Calu3 (cell line): ENCODE results near the gene KLHL42. TPM values are rescaled to one million over a fixed set of nuclear protein-coding genes. Genes with fewer than 3 reads are reported as not detected.
"Not testable (repeated sequence)": the region's sequence is repeated elsewhere in the genome, so short reads cannot be mapped to it uniquely, and the experiment has no call there.

Experiments used
- BruUV-seq: library from RNA; stranded (reverse); fragments of 400-500 nt; replicated peaks from 2 replicates; lab custom pipeline; 2021; lab: Mats Ljungman, UMichigan
- CTCF ChIA-PET: fragments of 300-600 bp; sonication (Branson Sonifier 250); formaldehyde crosslinking; loops from one replicate; lab custom pipeline; 2022; ENCODE audit warnings: antibody characterized with exemption; lab: Charles Lee
- DNase-seq: peaks from one replicate; pipeline ENCODE4 v3.0.0; 2022
- H3K27ac Mint-ChIP-seq: one replicate; pipeline ENCODE4 v1.8.0; 2022; ENCODE audit warnings: mixed read lengths; ENCODE audit not compliant: unreplicated experiment
- H3K27me3 Mint-ChIP-seq: one replicate; pipeline ENCODE4 v1.8.0; 2022; ENCODE audit warnings: mixed read lengths; ENCODE audit not compliant: unreplicated experiment
- H3K36me3 Mint-ChIP-seq: one replicate; pipeline ENCODE4 v1.8.0; 2022; ENCODE audit warnings: mild to moderate bottlenecking, moderate library complexity, mixed read lengths; ENCODE audit not compliant: insufficient read depth, unreplicated experiment
- H3K4me1 Mint-ChIP-seq: one replicate; pipeline ENCODE4 v1.8.0; 2022; ENCODE audit warnings: mild to moderate bottlenecking, low read depth, mixed read lengths; ENCODE audit not compliant: unreplicated experiment
- H3K4me3 Mint-ChIP-seq: one replicate; pipeline ENCODE4 v1.8.0; 2022; ENCODE audit warnings: mild to moderate bottlenecking, low read depth, moderate library complexity, mixed read lengths; ENCODE audit not compliant: unreplicated experiment
- H3K9me3 Mint-ChIP-seq: one replicate; pipeline ENCODE4 v1.8.0; 2022; ENCODE audit warnings: low read depth, mixed read lengths; ENCODE audit not compliant: unreplicated experiment
- CTCF ChIP-seq: fragments of 200-600 bp; IDR thresholded peaks from one replicate; pipeline ENCODE4 v1.8.0; 2022; ENCODE audit warnings: antibody characterized with exemption; ENCODE audit not compliant: unreplicated experiment
- intact Hi-C: fragments of 100-400 bp; cut with micrococcal nuclease; formaldehyde crosslinking; loops from one replicate; pipeline ENCODE4 v1.10.0; 2022; ENCODE audit not compliant: unreplicated experiment
- total RNA-seq: library from RNA; stranded (reverse); gene quantifications from 2 replicates; pipeline ENCODE4 v1.2.3, GENCODE V29; 2022

The KLHL42 gene
- total RNA-seq, 1 experiment from 2014 or later: 18.5 TPM

DNA sequence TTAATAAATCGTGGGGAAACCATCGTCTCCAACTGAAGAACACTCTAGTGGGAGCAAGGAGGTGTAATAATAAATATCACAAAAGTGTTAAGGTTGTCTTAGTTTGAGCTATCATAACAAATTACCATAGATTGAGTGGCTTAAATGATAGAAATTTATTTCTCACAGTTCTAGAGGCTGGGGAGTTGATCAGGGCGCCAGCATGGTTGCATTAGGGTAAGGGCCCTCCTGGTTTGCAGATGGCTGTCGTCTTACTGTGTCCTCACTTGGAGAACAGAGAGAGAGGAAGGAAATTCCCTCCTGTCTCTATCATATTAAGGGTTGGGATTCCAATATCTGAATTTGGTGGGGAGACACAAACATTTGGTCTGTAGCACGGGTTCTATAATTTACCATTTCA, 36.4 kb upstream of the KLHL42 start:
- Mint-ChIP-seq H3K27ac (no peak overlapping the region), H3K27me3 (no peaks in the 10 kb centered on the region), H3K9me3 (no peaks in the 10 kb centered on the region), H3K36me3 (peaks cover 17% of the 10 kb centered on the region), H3K4me3 (no peak overlapping the region), H3K4me1 (peaks cover 24% of the 10 kb centered on the region)
- CTCF ChIA-PET: no interaction called here
- no TSS peak for BruUV-seq
- no peak for DNase-seq
- no peak for TF ChIP-seq CTCF
- intact Hi-C loops: no loop called here

DNA sequence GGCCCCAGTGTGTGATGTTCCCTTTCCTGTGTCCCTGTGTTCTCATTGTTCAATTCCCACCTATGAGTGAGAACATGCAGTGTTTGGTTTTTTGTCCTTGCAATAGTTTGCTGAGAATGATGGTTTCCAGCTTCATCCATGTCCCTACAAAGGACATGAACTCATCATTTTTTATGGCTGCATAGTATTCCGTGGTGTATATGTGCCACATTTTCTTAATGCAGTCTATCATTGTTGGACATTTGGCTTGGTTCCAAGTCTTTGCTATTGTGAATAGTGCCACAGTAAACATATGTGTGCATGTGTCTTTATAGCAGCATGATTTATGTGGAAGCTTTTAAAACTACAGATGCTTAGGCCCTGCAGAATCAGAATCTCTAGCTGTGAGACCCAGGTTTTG, 34.3 kb upstream of the KLHL42 start:
- H3K27me3 Mint-ChIP-seq, H3K9me3 Mint-ChIP-seq, DNase-seq, H3K36me3 Mint-ChIP-seq, BruUV-seq, CTCF ChIA-PET, H3K27ac Mint-ChIP-seq, H3K4me3 Mint-ChIP-seq: not testable (repeated sequence)
- H3K4me1 Mint-ChIP-seq: peaks cover 28% of the 10 kb centered on the region
- intact Hi-C loops: loop anchor here (5.0 kb wide), 2 partner anchors 77 to 1212 kb away; no protein-coding TSS in a partner anchor

GRCh38 chr12:27747111-27747820, 32.8 kb upstream of the KLHL42 start:
- Mint-ChIP-seq H3K27me3 (no peaks in the 10 kb centered on the region), H3K27ac (peak overlapping the region; percentile 39), H3K4me1 (peaks cover 40% of the 10 kb centered on the region), H3K4me3 (no peak overlapping the region), H3K9me3 (no peaks in the 10 kb centered on the region), H3K36me3 (peaks cover 15% of the 10 kb centered on the region)
- CTCF ChIA-PET: interaction anchor here (0.7 kb wide), 1 partner anchor 679 kb away, joined by 3 read pairs; no protein-coding TSS in a partner anchor
- intact Hi-C loops: loop anchor here (5.0 kb wide), 2 partner anchors 75 to 1210 kb away; no protein-coding TSS in a partner anchor
- TF ChIP-seq CTCF: no peak
- no TSS peak for BruUV-seq
- no peak for DNase-seq

GRCh38 chr12:27751386-27752047, 28.5 kb upstream of the KLHL42 start:
- CTCF ChIA-PET: interaction anchor here (0.6 to 0.8 kb wide), 3 partner anchors 70 to 189 kb away, joined by 3 to 4 read pairs (median 3); no protein-coding TSS in a partner anchor
- TF ChIP-seq CTCF: no peak
- BruUV-seq: no TSS peak
- Mint-ChIP-seq H3K9me3 (no peaks in the 10 kb centered on the region), H3K4me1 (peaks cover 39% of the 10 kb centered on the region), H3K36me3 (peaks cover 16% of the 10 kb centered on the region), H3K27me3 (no peaks in the 10 kb centered on the region), H3K4me3 (peak overlapping the region; percentile 24), H3K27ac (peak overlapping the region; percentile 70)
- intact Hi-C loops: no loop called here
- DNase-seq: peak; percentile 79
